IPS-15b (cell line): ENCODE data around the gene FCER2.

Source experiments
- H3K27me3 ChIP-seq: one replicate; pipeline ENCODE4 v1.6.1; 2013; ENCODE audit warnings: low read length; ENCODE audit not compliant: control insufficient read depth, insufficient read depth
- H3K36me3 ChIP-seq: one replicate; pipeline ENCODE4 v1.6.1; 2013; ENCODE audit warnings: low read length; ENCODE audit not compliant: control insufficient read depth, insufficient read depth
- H3K4me1 ChIP-seq: one replicate; pipeline ENCODE4 v1.6.1; 2013; ENCODE audit warnings: mild to moderate bottlenecking, low read length; ENCODE audit not compliant: control insufficient read depth, insufficient read depth
- H3K4me3 ChIP-seq: one replicate; pipeline ENCODE4 v1.5.1; 2013; ENCODE audit warnings: low read depth, low read length
- H3K9ac ChIP-seq: one replicate; pipeline ENCODE4 v1.6.1; 2013; ENCODE audit warnings: low read depth, mild to moderate bottlenecking, low read length
- H3K9me3 ChIP-seq: one replicate; pipeline ENCODE4 v1.6.1; 2013; ENCODE audit warnings: mild to moderate bottlenecking, low read length; ENCODE audit not compliant: control insufficient read depth, insufficient read depth

Gene FCER2

DNA sequence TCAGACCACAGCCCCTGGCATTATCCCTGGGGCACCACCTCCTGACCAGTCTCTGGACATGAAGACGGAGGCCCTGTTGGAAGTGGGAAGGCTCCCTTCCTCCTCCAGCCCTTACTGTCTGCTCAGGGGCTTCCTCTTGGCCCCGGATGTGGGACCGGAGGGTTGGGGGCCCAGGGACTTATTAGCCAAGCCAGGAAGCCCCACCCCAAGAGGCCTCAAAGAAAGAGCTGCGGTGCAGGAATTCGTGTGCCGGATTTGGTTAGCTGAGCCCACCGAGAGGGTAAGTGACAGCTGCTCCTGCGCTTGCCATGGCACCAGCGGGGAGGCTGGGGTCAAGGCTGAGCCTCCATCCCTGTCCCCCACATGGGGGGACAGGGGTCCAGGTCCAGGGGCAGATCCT lies 33.1 kb downstream of the FCER2 start, which contains the start of gene RETN:
Gene RETN, plus strand, starts transcription at position 208 of the 400 bp plus-strand sequence. CDS start 278 bp downstream, outside the sequence.
- H3K27me3 ChIP-seq = peaks cover 29% of the 10 kb centered on the region
- H3K4me3 ChIP-seq = peak within 1 kb of the TSS; percentile 85
- peaks cover 2% of the 10 kb centered on the region for H3K4me1 ChIP-seq
- H3K9me3 ChIP-seq = no peaks in the 10 kb centered on the region
- H3K36me3 ChIP-seq = no peaks in the 10 kb centered on the region
- no peak within 1 kb of the TSS for H3K9ac ChIP-seq

DNA sequence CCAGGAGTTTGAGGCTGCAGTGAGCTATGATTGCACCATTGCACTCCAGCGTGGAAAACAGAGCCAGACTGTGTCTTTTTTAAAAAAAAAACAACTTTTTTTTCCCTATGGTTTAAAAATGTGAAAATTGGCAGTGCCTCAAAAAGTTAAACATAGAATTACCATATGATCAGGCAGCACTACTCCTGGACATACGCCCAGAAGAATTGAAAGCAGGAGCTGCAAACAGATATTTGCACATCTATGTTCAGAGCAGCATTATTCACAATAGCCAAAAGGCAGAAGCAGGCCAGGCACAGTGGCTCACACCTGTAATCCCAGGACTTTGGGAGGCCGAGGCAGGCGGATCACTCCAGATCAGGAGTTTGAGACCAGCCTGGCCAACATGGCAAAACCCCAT lies 36.9 kb downstream of the FCER2 start:
- Histone ChIP-seq H3K4me3 (no peak overlapping the region), H3K27me3 (peaks cover 13% of the 10 kb centered on the region), H3K9ac (no peak overlapping the region), H3K9me3 (no peaks in the 10 kb centered on the region), H3K36me3 (no peaks in the 10 kb centered on the region), H3K4me1 (peaks cover 2% of the 10 kb centered on the region)

DNA sequence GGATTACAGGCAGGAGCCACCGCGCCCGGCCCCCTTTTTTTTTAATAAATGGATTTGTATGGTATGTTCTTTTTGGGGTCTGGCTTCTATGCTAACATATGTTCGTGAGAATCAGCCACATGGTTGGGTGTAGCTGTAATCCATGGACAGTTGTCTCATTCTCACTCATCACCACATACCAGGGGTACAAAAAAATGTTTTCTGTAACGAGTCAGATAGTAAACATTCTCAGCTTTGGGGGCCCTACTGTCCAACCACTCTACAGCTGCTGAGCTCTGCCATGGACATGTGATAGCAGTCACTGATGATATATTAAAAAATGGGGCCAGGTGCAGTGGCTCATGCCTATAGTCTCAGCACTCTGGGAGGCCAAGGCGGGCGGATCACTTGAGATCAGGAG lies 38.2 kb downstream of the FCER2 start:
- H3K4me3 ChIP-seq = no peak overlapping the region
- no peaks in the 10 kb centered on the region for H3K36me3 ChIP-seq
- no peak overlapping the region for H3K9ac ChIP-seq
- H3K9me3 ChIP-seq = no peaks in the 10 kb centered on the region
- peaks cover 2% of the 10 kb centered on the region for H3K27me3 ChIP-seq
- no peaks in the 10 kb centered on the region for H3K4me1 ChIP-seq

DNA sequence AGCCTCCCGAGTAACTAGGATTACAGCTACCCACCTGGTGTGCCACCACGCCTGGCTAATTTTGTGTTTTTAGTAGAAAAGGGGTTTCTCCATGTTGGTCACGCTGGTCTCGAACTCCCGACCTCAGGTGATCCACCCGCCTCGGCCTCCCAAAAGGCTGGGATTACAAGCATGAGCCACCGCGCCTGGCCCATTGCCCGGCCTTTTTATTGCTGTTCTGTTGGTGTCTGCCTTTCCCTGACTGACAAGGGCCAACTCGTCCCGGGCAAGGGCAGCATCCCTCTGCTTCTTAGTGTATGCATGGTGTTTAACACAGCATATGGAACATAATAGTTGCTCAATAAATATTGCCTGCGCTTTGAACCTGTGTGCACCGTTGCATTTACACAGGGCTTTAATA lies 39.3 kb downstream of the FCER2 start:
- no peak overlapping the region for H3K9ac ChIP-seq
- H3K4me3 ChIP-seq = no peak overlapping the region
- no peaks in the 10 kb centered on the region for H3K27me3 ChIP-seq
- H3K9me3 ChIP-seq = no peaks in the 10 kb centered on the region
- no peaks in the 10 kb centered on the region for H3K36me3 ChIP-seq
- no peaks in the 10 kb centered on the region for H3K4me1 ChIP-seq

DNA sequence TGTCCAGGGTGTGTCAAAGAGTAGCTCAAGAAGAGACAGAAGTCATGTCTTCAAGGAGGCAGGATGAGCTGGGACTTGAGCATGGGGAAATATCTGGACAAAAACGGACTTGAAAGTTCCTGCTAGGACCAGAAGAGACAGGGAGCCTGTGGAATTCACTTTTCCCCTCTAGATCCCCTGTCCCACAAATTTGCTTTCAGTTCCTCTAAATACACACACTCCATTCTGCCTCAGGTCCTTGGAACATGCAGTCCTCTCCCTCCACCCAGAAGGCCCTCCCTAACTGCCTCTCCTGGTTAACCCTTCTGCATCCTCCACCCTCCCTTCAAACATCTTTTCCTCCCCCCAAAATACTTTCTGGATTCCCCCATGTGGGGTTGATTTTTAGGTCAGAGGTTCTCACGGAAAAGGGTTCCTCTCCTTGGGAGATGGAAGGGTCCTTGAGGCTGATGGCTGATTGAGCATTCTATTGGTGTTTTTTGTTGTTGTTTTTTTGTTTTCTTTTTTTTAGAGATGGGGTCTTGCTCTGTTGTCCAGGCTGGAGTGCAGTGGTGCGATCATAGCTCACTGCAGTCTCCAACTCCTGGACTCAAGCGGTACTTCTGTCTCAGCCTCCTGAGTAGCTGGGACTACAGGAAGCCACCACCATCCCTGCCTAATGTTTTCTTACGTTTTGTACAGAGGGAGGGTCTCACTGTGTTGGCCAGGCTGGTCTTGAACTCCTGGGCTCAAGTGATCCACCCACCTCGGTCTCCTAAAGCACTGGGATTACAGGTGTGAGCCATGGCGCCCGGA lies 40.0 kb downstream of the FCER2 start:
- no peaks in the 10 kb centered on the region for H3K9me3 ChIP-seq
- no peaks in the 10 kb centered on the region for H3K27me3 ChIP-seq
- no peak overlapping the region for H3K4me3 ChIP-seq
- no peaks in the 10 kb centered on the region for H3K4me1 ChIP-seq
- H3K36me3 ChIP-seq = no peaks in the 10 kb centered on the region
- no peak overlapping the region for H3K9ac ChIP-seq

DNA sequence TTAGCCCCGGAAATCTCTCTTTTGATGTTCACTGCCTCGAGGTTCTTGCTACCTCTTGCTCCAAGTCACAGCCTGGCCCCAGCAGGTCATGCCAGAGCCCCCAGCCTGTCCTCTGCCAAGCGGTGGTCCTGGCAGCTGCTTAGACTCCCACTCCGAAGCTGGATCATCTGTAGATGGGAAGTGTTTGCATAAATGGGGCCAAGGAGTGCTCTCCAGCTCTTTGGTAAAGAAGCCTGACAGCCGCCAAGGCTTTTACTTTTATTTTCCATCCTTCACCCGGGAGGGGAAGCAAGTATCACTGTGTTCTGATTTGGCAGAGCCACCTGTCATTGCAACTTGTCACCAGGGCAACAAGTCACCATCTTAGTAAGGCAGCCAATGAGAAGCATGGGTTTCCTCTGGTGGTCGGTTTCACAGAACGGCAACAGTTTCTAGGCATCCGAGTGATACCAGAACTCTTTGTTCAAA lies 43.7 kb downstream of the FCER2 start:
- Histone ChIP-seq H3K27me3 (peaks cover 2% of the 10 kb centered on the region), H3K9ac (no peak overlapping the region), H3K9me3 (no peaks in the 10 kb centered on the region), H3K4me1 (no peaks in the 10 kb centered on the region), H3K4me3 (no peak overlapping the region), H3K36me3 (no peaks in the 10 kb centered on the region)

DNA sequence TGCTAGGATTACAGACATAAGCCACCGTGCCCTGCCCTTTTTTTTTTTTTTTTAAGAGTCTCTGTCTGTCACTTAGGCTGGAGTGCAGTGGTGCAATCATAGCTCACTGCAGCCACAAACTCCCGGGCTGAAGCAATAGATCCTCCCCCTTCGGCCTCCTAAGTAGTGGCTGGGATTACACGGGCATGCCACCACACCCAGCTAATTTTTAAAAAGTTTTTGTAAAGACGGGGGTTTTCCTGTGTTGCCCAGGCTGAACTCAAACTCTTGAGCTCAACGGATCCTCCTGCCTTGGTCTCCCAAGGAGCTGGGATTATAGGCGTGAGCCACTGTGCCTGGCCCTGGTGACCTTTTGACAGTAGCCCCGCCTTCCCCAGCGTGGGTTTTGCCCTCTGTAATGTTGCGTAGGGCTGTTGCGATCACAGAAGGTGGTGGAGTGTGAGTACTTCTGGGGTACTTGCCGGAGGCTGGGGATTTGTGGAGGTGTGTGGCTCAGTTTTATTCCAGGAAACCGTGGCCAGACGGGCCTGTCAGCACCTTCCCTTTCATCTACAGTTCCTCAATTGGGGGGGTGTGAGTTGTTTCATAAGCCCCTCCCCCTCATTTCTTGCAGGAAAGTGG lies 44.7 kb downstream of the FCER2 start:
- Histone ChIP-seq H3K4me3 (no peak overlapping the region), H3K27me3 (peaks cover 8% of the 10 kb centered on the region), H3K9me3 (no peaks in the 10 kb centered on the region), H3K4me1 (no peaks in the 10 kb centered on the region), H3K36me3 (no peaks in the 10 kb centered on the region), H3K9ac (no peak overlapping the region)

DNA sequence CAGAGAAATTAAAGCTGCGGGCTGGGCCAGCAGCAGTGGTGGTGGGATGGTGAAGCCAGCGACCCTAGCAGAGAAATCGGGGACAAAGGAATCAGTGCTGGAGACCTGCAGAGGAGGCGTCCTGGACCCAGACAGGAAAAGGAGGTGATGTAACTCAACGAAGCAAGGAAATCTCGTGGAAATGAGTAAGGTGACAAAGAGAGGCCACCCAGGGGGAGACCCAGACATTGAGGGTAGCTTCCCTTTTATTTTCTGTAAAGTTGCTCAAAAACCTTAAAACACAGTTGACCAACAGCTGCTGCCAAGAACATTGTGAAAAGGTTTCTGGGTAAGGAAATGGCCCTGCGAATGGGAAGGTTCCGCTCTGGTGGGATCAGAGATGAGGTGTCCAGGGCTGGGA lies 46.4 kb downstream of the FCER2 start:
- Histone ChIP-seq H3K27me3 (peaks cover 12% of the 10 kb centered on the region), H3K36me3 (no peaks in the 10 kb centered on the region), H3K9ac (no peak overlapping the region), H3K4me1 (no peaks in the 10 kb centered on the region), H3K9me3 (no peaks in the 10 kb centered on the region), H3K4me3 (no peak overlapping the region)

DNA sequence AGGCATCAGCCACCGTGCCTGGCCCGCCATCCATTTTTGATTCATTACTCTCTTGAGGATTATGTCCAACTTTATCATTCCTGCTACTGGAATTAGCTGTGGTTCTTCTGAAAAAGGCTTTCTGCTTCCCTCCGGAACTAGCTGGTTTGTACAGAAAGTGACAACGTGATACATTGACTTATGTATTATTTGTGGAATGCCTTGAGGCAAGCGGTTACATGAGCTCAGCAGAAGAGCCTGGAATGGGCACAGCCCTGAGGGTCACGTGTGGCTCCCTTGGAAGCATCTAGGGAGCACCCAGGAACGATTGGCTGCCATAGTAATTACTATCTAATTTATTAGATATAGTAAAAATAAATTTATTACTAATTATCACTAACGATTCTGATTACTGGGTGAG lies 47.5 kb downstream of the FCER2 start:
- H3K9me3 ChIP-seq = no peaks in the 10 kb centered on the region
- H3K36me3 ChIP-seq = no peaks in the 10 kb centered on the region
- H3K27me3 ChIP-seq = peaks cover 12% of the 10 kb centered on the region
- H3K4me1 ChIP-seq = no peaks in the 10 kb centered on the region
- no peak overlapping the region for H3K4me3 ChIP-seq
- H3K9ac ChIP-seq = no peak overlapping the region

DNA sequence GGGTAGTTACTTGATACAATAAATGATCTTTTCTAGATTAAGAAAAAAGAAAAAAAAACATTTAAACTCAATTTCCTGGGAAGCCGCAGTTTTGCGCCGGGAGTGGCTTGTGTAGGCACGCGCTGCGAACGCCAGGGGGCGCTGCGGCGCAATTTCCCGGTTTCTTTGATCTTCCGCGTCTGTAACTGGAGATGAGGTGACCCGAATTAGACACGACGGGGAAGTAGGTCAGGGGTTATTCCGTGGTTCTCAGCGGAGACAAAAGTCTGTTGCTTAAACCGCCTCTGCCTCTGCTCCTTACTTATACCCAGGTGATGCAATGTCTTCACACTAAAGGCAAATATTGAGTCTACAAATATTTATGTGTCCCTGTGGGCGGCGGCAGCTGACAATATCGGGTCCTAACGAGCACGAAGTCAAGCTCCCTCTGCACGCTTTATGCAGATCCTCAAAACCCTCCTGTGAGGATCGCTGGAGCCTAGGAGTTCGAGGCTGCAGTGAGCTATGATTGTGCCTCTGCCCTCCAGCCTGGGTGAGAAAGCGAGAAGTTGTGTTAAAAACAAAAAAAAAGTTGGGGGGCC lies 49.8 kb downstream of the FCER2 start:
- no peaks in the 10 kb centered on the region for H3K36me3 ChIP-seq
- peak overlapping the region; percentile 26 for H3K4me3 ChIP-seq
- peaks cover 12% of the 10 kb centered on the region for H3K27me3 ChIP-seq
- no peaks in the 10 kb centered on the region for H3K9me3 ChIP-seq
- H3K9ac ChIP-seq = no peak overlapping the region
- no peaks in the 10 kb centered on the region for H3K4me1 ChIP-seq

DNA sequence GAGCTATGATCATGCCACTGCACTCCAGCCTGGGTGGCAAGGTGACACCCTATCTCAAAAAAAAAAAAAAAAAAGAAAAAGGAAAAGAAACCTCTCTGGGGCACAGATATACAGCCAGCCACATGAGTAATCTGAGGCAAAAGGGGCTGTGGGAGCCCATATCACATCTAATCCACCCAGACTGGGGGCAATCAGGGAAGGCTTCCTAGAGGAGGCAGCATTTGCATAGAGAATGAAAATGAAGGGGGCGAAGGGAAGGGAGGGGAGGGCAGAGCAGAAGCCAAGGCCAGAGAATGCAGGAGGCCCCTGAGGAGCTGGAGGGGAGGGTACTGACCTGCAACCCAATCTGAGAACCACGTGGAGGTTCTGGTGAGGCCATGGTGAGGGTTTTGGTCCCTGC lies 51.8 kb downstream of the FCER2 start:
- Histone ChIP-seq H3K4me3 (no peak overlapping the region), H3K9me3 (no peaks in the 10 kb centered on the region), H3K27me3 (peaks cover 12% of the 10 kb centered on the region), H3K36me3 (peaks cover 5% of the 10 kb centered on the region), H3K9ac (no peak overlapping the region), H3K4me1 (no peaks in the 10 kb centered on the region)
